ENCODE measurements around the gene WDR37.

WDR37 gene

GRCh38 chr10:1119501-1119900 is 63.3 kb downstream of the WDR37 start:
- Histone ChIP-seq H3K36me3 (ENCODE audit: insufficient read depth, insufficient read length, low read length) (peaks cover 68% of the 10 kb centered on the region), H3K9me3 (ENCODE audit: insufficient read depth, low read length) (no peaks in the 10 kb centered on the region), H3K27me3 (ENCODE audit: insufficient read depth, insufficient read length) (no peaks in the 10 kb centered on the region), H3K4me3 (ENCODE audit: insufficient read length, low read depth) (no peak overlapping the region), H3K9ac (ENCODE audit: insufficient read length, low read depth) (no peak overlapping the region), H3K4me1 (ENCODE audit: insufficient read depth, insufficient read length) (no peaks in the 10 kb centered on the region)
- TF ChIP-seq SUZ12 (IDR thresholded peaks at IDR 0.05; ENCODE audit: extremely low read depth, insufficient read depth, insufficient read length) (no peak), YY1 (IDR thresholded peaks at IDR 0.05; ENCODE audit: insufficient read depth, insufficient read length) (no peak), ZNF274 (IDR thresholded peaks at IDR 0.05; ENCODE audit: low read depth, low read length) (no peak)
- no peak for DNase-seq (ENCODE audit: low read depth, low spot score)

- DNase-seq (ENCODE audit: low read depth, low spot score), result no peak
- no peaks in the 10 kb centered on the region for H3K9me3 ChIP-seq (ENCODE audit: insufficient read depth, low read length)
- no peak overlapping the region for H3K9ac ChIP-seq (ENCODE audit: insufficient read length, low read depth)
- H3K4me3 ChIP-seq (ENCODE audit: insufficient read length, low read depth), result no peak overlapping the region
- no peaks in the 10 kb centered on the region for H3K27me3 ChIP-seq (ENCODE audit: insufficient read depth, insufficient read length)
- TF ChIP-seq SUZ12 (IDR thresholded peaks at IDR 0.05; ENCODE audit: extremely low read depth, insufficient read depth, insufficient read length) (no peak), YY1 (IDR thresholded peaks at IDR 0.05; ENCODE audit: insufficient read depth, insufficient read length) (no peak), ZNF274 (IDR thresholded peaks at IDR 0.05; ENCODE audit: low read depth, low read length) (no peak)
- peaks cover 71% of the 10 kb centered on the region for H3K36me3 ChIP-seq (ENCODE audit: insufficient read depth, insufficient read length, low read length)
- H3K4me1 ChIP-seq (ENCODE audit: insufficient read depth, insufficient read length), result no peaks in the 10 kb centered on the region
Measured at GRCh38 chr10:1120306-1120705, 64.1 kb downstream of the WDR37 start.

- DNase-seq (ENCODE audit: low read depth, low spot score), result no peak
- no peak for TF ChIP-seq YY1 (IDR thresholded peaks at IDR 0.05; ENCODE audit: insufficient read depth, insufficient read length)
- TF ChIP-seq ZNF274 (IDR thresholded peaks at IDR 0.05; ENCODE audit: low read depth, low read length), result no peak
Measured at GRCh38 chr10:1120801-1121211, 64.6 kb downstream of the WDR37 start.

GRCh38 chr10:1121271-1121970 is 65.2 kb downstream of the WDR37 start:
- no peak overlapping the region for H3K4me3 ChIP-seq (ENCODE audit: insufficient read length, low read depth)
- no peaks in the 10 kb centered on the region for H3K9me3 ChIP-seq (ENCODE audit: insufficient read depth, low read length)
- DNase-seq (ENCODE audit: low read depth, low spot score), result no peak
- TF ChIP-seq YY1 (IDR thresholded peaks at IDR 0.05; ENCODE audit: insufficient read depth, insufficient read length), result no peak
- TF ChIP-seq SUZ12 (IDR thresholded peaks at IDR 0.05; ENCODE audit: extremely low read depth, insufficient read depth, insufficient read length), result no peak
- no peak for TF ChIP-seq ZNF274 (IDR thresholded peaks at IDR 0.05; ENCODE audit: low read depth, low read length)
- no peaks in the 10 kb centered on the region for H3K27me3 ChIP-seq (ENCODE audit: insufficient read depth, insufficient read length)
- peaks cover 74% of the 10 kb centered on the region for H3K36me3 ChIP-seq (ENCODE audit: insufficient read depth, insufficient read length, low read length)
- no peak overlapping the region for H3K9ac ChIP-seq (ENCODE audit: insufficient read length, low read depth)
- no peaks in the 10 kb centered on the region for H3K4me1 ChIP-seq (ENCODE audit: insufficient read depth, insufficient read length)

More at GRCh38 chr10:1120801-1121211, 64.6 kb downstream of the WDR37 start:
- H3K9ac ChIP-seq (ENCODE audit: insufficient read length, low read depth), result no peak overlapping the region
- no peaks in the 10 kb centered on the region for H3K9me3 ChIP-seq (ENCODE audit: insufficient read depth, low read length)
- H3K4me3 ChIP-seq (ENCODE audit: insufficient read length, low read depth), result no peak overlapping the region
- no peaks in the 10 kb centered on the region for H3K4me1 ChIP-seq (ENCODE audit: insufficient read depth, insufficient read length)
- H3K27me3 ChIP-seq (ENCODE audit: insufficient read depth, insufficient read length), result no peaks in the 10 kb centered on the region
- H3K36me3 ChIP-seq (ENCODE audit: insufficient read depth, insufficient read length, low read length), result peaks cover 74% of the 10 kb centered on the region

GRCh38 chr10:1122349-1122748 is 66.2 kb downstream of the WDR37 start:
- no peak for TF ChIP-seq SUZ12 (IDR thresholded peaks at IDR 0.05; ENCODE audit: extremely low read depth, insufficient read depth, insufficient read length)
- TF ChIP-seq YY1 (IDR thresholded peaks at IDR 0.05; ENCODE audit: insufficient read depth, insufficient read length), result no peak
- no peak for TF ChIP-seq ZNF274 (IDR thresholded peaks at IDR 0.05; ENCODE audit: low read depth, low read length)
- H3K4me1 ChIP-seq (ENCODE audit: insufficient read depth, insufficient read length), result no peaks in the 10 kb centered on the region
- no peak overlapping the region for H3K9ac ChIP-seq (ENCODE audit: insufficient read length, low read depth)
- no peak for DNase-seq (ENCODE audit: low read depth, low spot score)
- H3K27me3 ChIP-seq (ENCODE audit: insufficient read depth, insufficient read length), result no peaks in the 10 kb centered on the region
- H3K9me3 ChIP-seq (ENCODE audit: insufficient read depth, low read length), result no peaks in the 10 kb centered on the region
- no peak overlapping the region for H3K4me3 ChIP-seq (ENCODE audit: insufficient read length, low read depth)
- peaks cover 68% of the 10 kb centered on the region for H3K36me3 ChIP-seq (ENCODE audit: insufficient read depth, insufficient read length, low read length)

- Histone ChIP-seq H3K9me3 (ENCODE audit: insufficient read depth, low read length) (no peaks in the 10 kb centered on the region), H3K36me3 (ENCODE audit: insufficient read depth, insufficient read length, low read length) (peaks cover 76% of the 10 kb centered on the region), H3K4me1 (ENCODE audit: insufficient read depth, insufficient read length) (no peaks in the 10 kb centered on the region), H3K4me3 (ENCODE audit: insufficient read length, low read depth) (no peak overlapping the region), H3K27me3 (ENCODE audit: insufficient read depth, insufficient read length) (no peaks in the 10 kb centered on the region), H3K9ac (ENCODE audit: insufficient read length, low read depth) (no peak overlapping the region)
- TF ChIP-seq SUZ12 (IDR thresholded peaks at IDR 0.05; ENCODE audit: extremely low read depth, insufficient read depth, insufficient read length) (no peak), YY1 (IDR thresholded peaks at IDR 0.05; ENCODE audit: insufficient read depth, insufficient read length) (no peak), ZNF274 (IDR thresholded peaks at IDR 0.05; ENCODE audit: low read depth, low read length) (no peak)
- DNase-seq (ENCODE audit: low read depth, low spot score), result no peak
Measured at GRCh38 chr10:1123198-1123597, 67.0 kb downstream of the WDR37 start.

GRCh38 chr10:1123972-1124371 is 67.8 kb downstream of the WDR37 start:
- Histone ChIP-seq H3K4me3 (ENCODE audit: insufficient read length, low read depth) (no peak overlapping the region), H3K9me3 (ENCODE audit: insufficient read depth, low read length) (no peaks in the 10 kb centered on the region), H3K27me3 (ENCODE audit: insufficient read depth, insufficient read length) (no peaks in the 10 kb centered on the region), H3K9ac (ENCODE audit: insufficient read length, low read depth) (no peak overlapping the region), H3K36me3 (ENCODE audit: insufficient read depth, insufficient read length, low read length) (peaks cover 77% of the 10 kb centered on the region), H3K4me1 (ENCODE audit: insufficient read depth, insufficient read length) (no peaks in the 10 kb centered on the region)
- TF ChIP-seq ZNF274 (IDR thresholded peaks at IDR 0.05; ENCODE audit: low read depth, low read length) (no peak), YY1 (IDR thresholded peaks at IDR 0.05; ENCODE audit: insufficient read depth, insufficient read length) (no peak), SUZ12 (IDR thresholded peaks at IDR 0.05; ENCODE audit: extremely low read depth, insufficient read depth, insufficient read length) (no peak)
- DNase-seq (ENCODE audit: low read depth, low spot score), result no peak

All from NT2/D1 (cell line).